ENCODE data around the gene HSD17B3.
"Not testable (repeated sequence)": the region's sequence is repeated elsewhere in the genome, so short reads cannot be mapped to it uniquely, and the experiment has no call there.

HSD17B3 gene

DNA sequence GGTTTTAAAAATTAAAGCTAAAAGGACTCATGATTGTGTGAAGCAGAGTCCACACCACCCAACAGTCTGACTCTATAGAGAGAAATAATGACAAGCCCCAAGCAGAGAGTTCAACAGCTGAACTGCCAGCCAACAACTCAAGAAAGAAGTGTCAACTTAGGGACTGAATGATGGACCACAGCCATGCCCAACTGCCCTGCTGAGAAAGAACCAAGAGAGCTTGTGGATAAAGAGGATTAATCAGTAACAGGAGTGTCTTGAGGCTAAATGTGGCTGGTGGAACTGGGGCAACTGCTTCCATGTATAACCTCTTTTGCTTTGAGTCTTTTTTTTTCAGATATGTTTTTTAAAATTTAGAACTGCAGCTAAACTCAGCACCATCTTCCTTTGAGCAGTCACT is 109.3 kb downstream of the HSD17B3 start:
- DNase-seq (ENCODE audit: low read depth) = no peak
- TF ChIP-seq, protein P1, sequence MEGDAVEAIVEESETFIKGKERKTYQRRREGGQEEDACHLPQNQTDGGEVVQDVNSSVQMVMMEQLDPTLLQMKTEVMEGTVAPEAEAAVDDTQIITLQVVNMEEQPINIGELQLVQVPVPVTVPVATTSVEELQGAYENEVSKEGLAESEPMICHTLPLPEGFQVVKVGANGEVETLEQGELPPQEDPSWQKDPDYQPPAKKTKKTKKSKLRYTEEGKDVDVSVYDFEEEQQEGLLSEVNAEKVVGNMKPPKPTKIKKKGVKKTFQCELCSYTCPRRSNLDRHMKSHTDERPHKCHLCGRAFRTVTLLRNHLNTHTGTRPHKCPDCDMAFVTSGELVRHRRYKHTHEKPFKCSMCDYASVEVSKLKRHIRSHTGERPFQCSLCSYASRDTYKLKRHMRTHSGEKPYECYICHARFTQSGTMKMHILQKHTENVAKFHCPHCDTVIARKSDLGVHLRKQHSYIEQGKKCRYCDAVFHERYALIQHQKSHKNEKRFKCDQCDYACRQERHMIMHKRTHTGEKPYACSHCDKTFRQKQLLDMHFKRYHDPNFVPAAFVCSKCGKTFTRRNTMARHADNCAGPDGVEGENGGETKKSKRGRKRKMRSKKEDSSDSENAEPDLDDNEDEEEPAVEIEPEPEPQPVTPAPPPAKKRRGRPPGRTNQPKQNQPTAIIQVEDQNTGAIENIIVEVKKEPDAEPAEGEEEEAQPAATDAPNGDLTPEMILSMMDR (IDR thresholded peaks at IDR 0.05; ENCODE audit: control insufficient read depth, insufficient read depth, low read depth, low read length, missing control alignments) = no peak
- H3K4me3 ChIP-seq (ENCODE audit: control insufficient read depth, low read depth, low read length) = no peak overlapping the region

DNA sequence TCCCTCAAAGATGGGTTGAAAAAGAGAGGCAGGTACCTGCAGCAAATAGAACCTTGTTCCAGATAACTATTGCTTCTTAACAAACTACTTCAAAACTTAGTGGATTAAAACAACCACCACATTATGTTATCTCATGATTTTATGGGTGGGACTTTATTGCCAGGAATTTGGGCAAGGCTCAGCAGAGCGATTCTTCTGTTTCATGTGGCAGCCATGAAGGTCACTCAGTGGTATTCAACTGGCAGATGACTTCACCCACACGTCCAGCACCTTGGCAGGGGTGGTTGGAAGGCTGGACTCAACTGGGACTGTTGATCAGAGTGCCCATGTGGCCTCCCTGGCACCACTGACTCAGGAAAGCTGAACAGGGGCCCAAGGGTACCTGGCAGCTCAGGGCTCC is 112.0 kb downstream of the HSD17B3 start:
- DNase-seq (ENCODE audit: low read depth) = no peak
- TF ChIP-seq, protein P1 (IDR thresholded peaks at IDR 0.05; ENCODE audit: control insufficient read depth, insufficient read depth, low read depth, low read length, missing control alignments) = no peak
- no peak overlapping the region for H3K4me3 ChIP-seq (ENCODE audit: control insufficient read depth, low read depth, low read length)

DNA sequence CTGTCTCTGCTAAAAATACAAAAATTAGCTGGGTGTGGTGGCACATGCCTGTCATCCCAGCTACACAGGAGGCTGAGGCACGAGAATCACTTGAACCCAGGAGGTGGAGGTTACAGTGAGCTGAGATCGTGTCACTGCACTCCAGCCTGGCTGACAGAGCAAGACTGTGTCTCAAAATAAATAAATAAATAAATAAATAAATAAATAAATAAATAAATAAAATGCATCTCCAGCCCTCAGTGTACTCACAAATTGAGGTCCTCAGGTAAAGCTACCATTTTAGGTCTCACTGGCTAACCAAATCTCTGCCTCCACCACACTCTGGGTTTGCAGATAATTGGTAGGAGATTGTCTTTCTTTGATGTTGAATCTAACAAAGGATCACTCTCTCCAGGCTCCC is 112.4 kb downstream of the HSD17B3 start:
- not testable (repeated sequence) for H3K4me3 ChIP-seq (ENCODE audit: control insufficient read depth, low read depth, low read length); DNase-seq (ENCODE audit: low read depth)

DNA sequence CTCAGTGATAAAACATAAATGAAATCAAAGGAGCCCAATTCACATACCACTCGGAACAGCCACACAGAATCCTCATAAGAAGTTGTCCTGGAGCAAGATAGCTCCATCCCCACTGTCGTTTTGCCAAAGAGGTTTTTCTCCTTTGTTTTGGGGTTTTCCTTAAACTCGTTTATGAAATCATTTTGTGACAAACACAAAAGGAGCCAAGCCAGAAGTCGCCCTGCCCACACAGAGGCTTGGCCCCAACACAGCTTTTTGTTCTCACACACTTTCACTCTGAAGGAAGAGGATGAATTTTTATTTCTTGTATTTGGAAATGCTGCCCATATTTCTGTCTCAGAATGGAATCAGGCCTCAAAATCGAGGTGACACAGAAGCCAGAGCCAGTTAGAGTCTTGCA is 113.4 kb downstream of the HSD17B3 start:
- no peak overlapping the region for H3K4me3 ChIP-seq (ENCODE audit: control insufficient read depth, low read depth, low read length)
- DNase-seq (ENCODE audit: low read depth) = no peak
- TF ChIP-seq, protein P1 (IDR thresholded peaks at IDR 0.05; ENCODE audit: control insufficient read depth, insufficient read depth, low read depth, low read length, missing control alignments) = no peak

DNA sequence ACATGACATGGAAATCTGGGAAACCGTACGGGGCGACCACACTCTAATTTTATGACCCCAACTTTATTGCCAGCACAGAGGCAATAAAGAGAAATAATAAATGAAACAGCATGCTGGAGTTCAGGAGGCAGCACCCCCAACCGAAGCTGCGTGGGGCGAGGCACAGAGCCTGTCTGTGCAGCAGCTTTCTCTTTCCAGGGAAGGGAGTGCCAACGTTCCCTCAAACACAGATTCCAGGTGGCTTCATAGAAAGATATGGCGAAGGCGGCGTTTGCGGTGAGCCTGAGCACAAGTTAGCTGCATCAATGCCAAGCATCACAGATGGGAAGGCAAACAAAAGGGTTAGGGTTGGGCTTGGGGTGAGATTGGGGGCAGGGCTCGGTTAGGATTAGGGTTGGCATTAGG is 114.8 kb downstream of the HSD17B3 start:
- no peak overlapping the region for H3K4me3 ChIP-seq (ENCODE audit: control insufficient read depth, low read depth, low read length)
- TF ChIP-seq, protein P1 (IDR thresholded peaks at IDR 0.05; ENCODE audit: control insufficient read depth, insufficient read depth, low read depth, low read length, missing control alignments) = no peak
- no peak for DNase-seq (ENCODE audit: low read depth)

DNA sequence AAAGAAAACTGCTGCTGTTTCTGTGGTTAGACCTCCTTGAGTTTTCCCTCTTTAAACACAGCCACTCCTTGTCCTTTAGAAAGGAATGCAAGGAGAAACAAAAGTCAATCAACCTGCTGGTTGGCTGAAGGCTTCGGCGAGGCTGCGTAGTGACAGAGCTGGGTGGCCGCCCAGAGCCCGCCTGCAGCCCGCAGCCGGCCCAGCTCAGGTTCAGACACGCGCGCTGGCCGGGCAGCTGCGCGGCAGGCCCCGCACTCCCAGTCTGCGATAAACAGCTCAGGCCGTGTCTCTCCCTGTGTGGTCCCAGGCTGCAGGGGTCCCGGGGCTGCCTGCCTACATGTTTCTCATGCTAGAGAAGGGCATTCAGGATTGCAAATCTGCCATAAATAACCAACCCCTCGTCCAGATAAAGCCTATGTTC is 115.4 kb downstream of the HSD17B3 start:
- H3K4me3 ChIP-seq (ENCODE audit: control insufficient read depth, low read depth, low read length) = no peak overlapping the region
- TF ChIP-seq, protein P1 (IDR thresholded peaks at IDR 0.05; ENCODE audit: control insufficient read depth, insufficient read depth, low read depth, low read length, missing control alignments) = no peak
- DNase-seq (ENCODE audit: low read depth) = no peak

DNA sequence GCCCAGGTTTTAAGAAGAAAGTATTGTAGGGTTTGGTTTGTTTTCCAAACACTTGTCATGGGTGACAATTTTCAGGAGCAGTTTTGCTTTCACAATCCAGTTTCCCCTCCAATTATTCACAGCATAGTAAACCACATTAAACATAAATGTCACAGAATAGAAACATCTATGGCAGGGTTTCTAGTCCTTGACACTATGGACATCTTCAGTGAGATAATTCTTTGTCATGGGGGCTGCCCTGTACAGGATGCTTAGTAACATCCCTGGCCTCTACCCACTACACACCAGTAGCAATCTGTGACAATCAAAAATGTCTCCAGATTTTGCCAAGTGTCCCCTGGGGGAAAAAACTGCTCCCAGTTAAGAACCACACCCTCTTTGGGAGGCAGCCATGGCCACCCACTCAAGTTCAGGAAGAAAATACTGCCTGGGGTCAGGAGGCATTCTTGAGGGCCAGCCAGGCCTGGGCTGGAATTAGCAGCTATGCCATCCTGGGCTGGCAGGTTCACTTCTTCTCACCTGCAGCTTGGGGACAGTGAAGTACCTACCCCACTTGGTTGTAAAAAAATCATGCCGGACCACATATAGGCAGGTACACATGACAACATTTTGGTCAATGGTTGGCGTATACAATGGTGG is 116.3 kb downstream of the HSD17B3 start:
- no peak for DNase-seq (ENCODE audit: low read depth)
- no peak overlapping the region for H3K4me3 ChIP-seq (ENCODE audit: control insufficient read depth, low read depth, low read length)
- TF ChIP-seq, protein P1 (IDR thresholded peaks at IDR 0.05; ENCODE audit: control insufficient read depth, insufficient read depth, low read depth, low read length, missing control alignments) = no peak
